Measurements from ENCODE around the gene LSM10. TPM values are rescaled to one million over a fixed set of nuclear protein-coding genes. Genes with fewer than 3 reads are reported as not detected.

Gene LSM10
- total RNA-seq, 1 donor, result 6.2 TPM

DNA sequence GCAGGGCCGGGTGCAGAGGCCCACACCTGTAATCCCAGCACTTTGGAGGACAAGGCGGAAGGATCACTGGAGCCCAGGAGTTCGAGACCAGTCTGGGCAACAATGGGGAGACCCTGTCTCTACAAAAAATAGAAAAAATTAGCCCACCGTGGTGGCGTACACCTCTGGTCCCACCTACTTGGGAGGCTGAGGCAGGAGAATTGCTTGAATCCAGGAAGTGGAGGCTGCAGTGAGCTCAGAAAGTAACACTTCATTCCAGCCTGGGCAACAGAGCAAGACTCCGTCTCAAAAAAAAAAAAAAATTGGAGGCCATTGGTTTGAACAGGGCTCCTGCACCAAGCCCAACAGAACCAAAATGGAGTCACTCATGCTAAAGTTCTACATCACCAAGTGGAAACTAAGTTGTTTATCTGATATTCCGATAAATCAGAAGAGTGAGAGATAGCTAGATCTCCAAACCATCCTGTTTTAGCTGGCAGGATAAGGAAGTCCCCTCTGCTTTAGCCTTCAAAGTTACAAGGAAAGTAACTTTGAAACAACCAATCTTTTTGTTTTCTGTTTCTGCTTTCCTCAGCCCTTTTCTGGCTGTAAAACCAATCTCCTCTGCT is 766 bp upstream of the LSM10 start:
- peaks cover 23% of the 10 kb centered on the region for H3K4me1 ChIP-seq (ENCODE audit: insufficient read depth, low read length)
- peak overlapping the region; percentile 65 for H2AFZ ChIP-seq (ENCODE audit: low read length)
- no peak for DNase-seq (ENCODE audit: insufficient read length, low spot score, missing footprints)
- H3K27me3 ChIP-seq (ENCODE audit: insufficient read depth, low read length), result no peaks in the 10 kb centered on the region
- no peaks in the 10 kb centered on the region for H3K9me3 ChIP-seq (ENCODE audit: low read depth, low read length)
- H4K20me1 ChIP-seq (ENCODE audit: insufficient read depth, low read length), result no peaks in the 10 kb centered on the region
- H3K27ac ChIP-seq (ENCODE audit: low read depth, low read length), result peak overlapping the region; percentile 93
- H3K79me2 ChIP-seq (ENCODE audit: insufficient read depth, low read length), result peaks cover 46% of the 10 kb centered on the region
- peaks cover 8% of the 10 kb centered on the region for H3K36me3 ChIP-seq (ENCODE audit: insufficient read depth, low read length)
- TF ChIP-seq, protein P1, sequence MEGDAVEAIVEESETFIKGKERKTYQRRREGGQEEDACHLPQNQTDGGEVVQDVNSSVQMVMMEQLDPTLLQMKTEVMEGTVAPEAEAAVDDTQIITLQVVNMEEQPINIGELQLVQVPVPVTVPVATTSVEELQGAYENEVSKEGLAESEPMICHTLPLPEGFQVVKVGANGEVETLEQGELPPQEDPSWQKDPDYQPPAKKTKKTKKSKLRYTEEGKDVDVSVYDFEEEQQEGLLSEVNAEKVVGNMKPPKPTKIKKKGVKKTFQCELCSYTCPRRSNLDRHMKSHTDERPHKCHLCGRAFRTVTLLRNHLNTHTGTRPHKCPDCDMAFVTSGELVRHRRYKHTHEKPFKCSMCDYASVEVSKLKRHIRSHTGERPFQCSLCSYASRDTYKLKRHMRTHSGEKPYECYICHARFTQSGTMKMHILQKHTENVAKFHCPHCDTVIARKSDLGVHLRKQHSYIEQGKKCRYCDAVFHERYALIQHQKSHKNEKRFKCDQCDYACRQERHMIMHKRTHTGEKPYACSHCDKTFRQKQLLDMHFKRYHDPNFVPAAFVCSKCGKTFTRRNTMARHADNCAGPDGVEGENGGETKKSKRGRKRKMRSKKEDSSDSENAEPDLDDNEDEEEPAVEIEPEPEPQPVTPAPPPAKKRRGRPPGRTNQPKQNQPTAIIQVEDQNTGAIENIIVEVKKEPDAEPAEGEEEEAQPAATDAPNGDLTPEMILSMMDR (IDR thresholded peaks at IDR 0.05; ENCODE audit: extremely low read depth, low read depth, low read length), result no peak
- H3K4me3 ChIP-seq (ENCODE audit: insufficient read depth, low read length), result peak overlapping the region; percentile 83
- H3K4me2 ChIP-seq (ENCODE audit: insufficient read depth, low read length), result peak overlapping the region; percentile 79

DNA sequence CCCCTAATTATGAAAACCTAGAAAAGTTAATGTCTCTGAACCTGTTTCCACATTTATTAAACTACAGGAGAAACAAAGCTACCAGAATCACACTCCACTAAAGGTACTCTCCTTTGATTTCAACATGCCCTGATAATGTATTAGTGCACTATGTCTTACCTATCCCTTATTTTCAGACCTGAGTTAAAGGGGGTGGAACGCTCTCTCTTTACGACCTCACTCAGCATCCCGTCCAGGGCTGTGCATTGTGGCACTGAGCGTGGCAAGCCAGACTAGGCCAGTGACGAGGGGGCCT is 678 bp downstream of the LSM10 start:
- Histone ChIP-seq H2AFZ (ENCODE audit: low read length) (peak overlapping the region; percentile 92), H3K79me2 (ENCODE audit: insufficient read depth, low read length) (peaks cover 46% of the 10 kb centered on the region), H3K4me1 (ENCODE audit: insufficient read depth, low read length) (peaks cover 23% of the 10 kb centered on the region), H3K27ac (ENCODE audit: low read depth, low read length) (peak overlapping the region; percentile 93), H3K4me2 (ENCODE audit: insufficient read depth, low read length) (peak overlapping the region; percentile 79), H3K27me3 (ENCODE audit: insufficient read depth, low read length) (no peaks in the 10 kb centered on the region), H3K36me3 (ENCODE audit: insufficient read depth, low read length) (peaks cover 22% of the 10 kb centered on the region), H3K4me3 (ENCODE audit: insufficient read depth, low read length) (peak overlapping the region; percentile 83), H3K9me3 (ENCODE audit: low read depth, low read length) (no peaks in the 10 kb centered on the region), H4K20me1 (ENCODE audit: insufficient read depth, low read length) (peaks cover 4% of the 10 kb centered on the region)
- TF ChIP-seq, protein P1 (IDR thresholded peaks at IDR 0.05; ENCODE audit: extremely low read depth, low read depth, low read length), result no peak
- no peak for DNase-seq (ENCODE audit: insufficient read length, low spot score, missing footprints)

DNA sequence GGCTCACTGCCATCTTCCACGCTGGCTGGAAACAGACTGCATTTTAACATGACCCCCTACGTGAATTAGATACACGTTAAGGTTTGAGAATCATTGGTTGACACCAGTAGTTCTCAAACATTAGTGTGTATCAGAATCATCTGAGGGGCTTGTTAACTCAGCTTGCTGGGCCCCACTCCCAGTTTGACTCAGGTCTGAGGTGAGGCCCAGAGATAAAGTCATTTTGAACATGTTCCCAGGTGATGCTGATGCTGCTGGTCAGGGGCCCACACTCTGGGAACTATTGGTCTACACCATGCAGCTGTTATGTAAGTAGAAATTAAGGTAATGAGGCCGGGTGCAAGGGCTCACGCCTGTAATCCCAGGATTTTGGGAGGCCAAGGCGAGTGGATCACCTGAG is 1.3 kb downstream of the LSM10 start:
- TF ChIP-seq, protein P1 (IDR thresholded peaks at IDR 0.05; ENCODE audit: extremely low read depth, low read depth, low read length), result no peak
- peaks cover 4% of the 10 kb centered on the region for H4K20me1 ChIP-seq (ENCODE audit: insufficient read depth, low read length)
- DNase-seq (ENCODE audit: insufficient read length, low spot score, missing footprints), result no peak
- H3K27ac ChIP-seq (ENCODE audit: low read depth, low read length), result peak overlapping the region; percentile 93
- no peak overlapping the region for H3K4me3 ChIP-seq (ENCODE audit: insufficient read depth, low read length)
- H3K9me3 ChIP-seq (ENCODE audit: low read depth, low read length), result no peaks in the 10 kb centered on the region
- peaks cover 40% of the 10 kb centered on the region for H3K79me2 ChIP-seq (ENCODE audit: insufficient read depth, low read length)
- peaks cover 16% of the 10 kb centered on the region for H3K4me1 ChIP-seq (ENCODE audit: insufficient read depth, low read length)
- peak overlapping the region; percentile 79 for H3K4me2 ChIP-seq (ENCODE audit: insufficient read depth, low read length)
- H3K36me3 ChIP-seq (ENCODE audit: insufficient read depth, low read length), result peaks cover 28% of the 10 kb centered on the region
- no peaks in the 10 kb centered on the region for H3K27me3 ChIP-seq (ENCODE audit: insufficient read depth, low read length)
- no peak overlapping the region for H2AFZ ChIP-seq (ENCODE audit: low read length)

DNA sequence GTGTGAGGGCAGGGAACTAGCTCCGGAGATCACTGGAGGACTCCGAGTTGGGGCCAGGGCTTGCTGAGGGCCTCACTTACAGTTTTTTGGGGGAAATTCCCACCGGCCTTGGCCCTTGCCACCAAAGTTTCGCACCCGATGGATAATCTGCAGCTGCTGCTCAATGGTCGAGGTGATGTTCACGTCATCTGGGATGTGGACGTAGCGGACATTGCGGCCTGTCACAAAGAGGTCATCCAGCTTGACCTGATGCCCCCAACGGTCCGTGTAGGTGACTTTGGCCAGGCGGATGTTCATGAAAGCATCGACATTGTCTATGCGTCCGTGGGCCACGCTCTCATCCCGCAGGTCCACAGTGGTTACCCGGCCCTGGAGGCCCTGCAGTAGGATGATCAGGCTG is 4.0 kb downstream of the LSM10 start:
- H3K4me1 ChIP-seq (ENCODE audit: insufficient read depth, low read length), result peaks cover 10% of the 10 kb centered on the region
- no peaks in the 10 kb centered on the region for H3K27me3 ChIP-seq (ENCODE audit: insufficient read depth, low read length)
- no peak overlapping the region for H3K4me2 ChIP-seq (ENCODE audit: insufficient read depth, low read length)
- TF ChIP-seq, protein P1 (IDR thresholded peaks at IDR 0.05; ENCODE audit: extremely low read depth, low read depth, low read length), result no peak
- no peak overlapping the region for H2AFZ ChIP-seq (ENCODE audit: low read length)
- no peak for DNase-seq (ENCODE audit: insufficient read length, low spot score, missing footprints)
- H3K9me3 ChIP-seq (ENCODE audit: low read depth, low read length), result no peaks in the 10 kb centered on the region
- H3K27ac ChIP-seq (ENCODE audit: low read depth, low read length), result no peak overlapping the region
- H3K79me2 ChIP-seq (ENCODE audit: insufficient read depth, low read length), result peaks cover 38% of the 10 kb centered on the region
- H3K36me3 ChIP-seq (ENCODE audit: insufficient read depth, low read length), result peaks cover 47% of the 10 kb centered on the region
- H4K20me1 ChIP-seq (ENCODE audit: insufficient read depth, low read length), result peaks cover 4% of the 10 kb centered on the region
- no peak overlapping the region for H3K4me3 ChIP-seq (ENCODE audit: insufficient read depth, low read length)

All from osteoblast (primary cell).